HG03066 (cell line): ENCODE results near the gene A4GNT.
"Not testable (repeated sequence)": the region's sequence is repeated elsewhere in the genome, so short reads cannot be mapped to it uniquely, and the experiment has no call there.

Source experiments
- ATAC-seq: cut with Tn5 transposase; IDR thresholded peaks from one replicate; pipeline ENCODE4 v1.9.1; 2021; ENCODE audit warnings: low read depth; ENCODE audit not compliant: unreplicated experiment

Gene A4GNT

DNA sequence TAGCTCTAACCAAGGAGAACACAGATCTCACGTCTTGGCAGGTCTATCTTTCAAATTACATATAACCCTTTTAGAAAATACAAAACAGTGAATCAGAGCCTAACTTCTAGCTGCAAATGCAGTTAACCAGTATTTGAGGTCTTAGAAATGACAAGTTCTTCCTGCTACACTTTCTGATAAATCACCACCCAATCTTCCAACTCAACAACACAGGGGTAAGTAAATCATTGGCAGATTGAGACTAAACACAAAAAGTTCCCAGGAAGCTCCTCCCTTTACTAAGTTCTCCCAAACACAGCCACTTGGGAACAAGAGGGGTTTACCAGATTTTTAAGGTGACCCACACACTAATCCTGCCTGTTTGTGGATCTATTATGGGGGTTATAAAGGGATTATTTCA, at the start of gene A4GNT:
Gene A4GNT, minus strand, starts transcription at position 152 of the 400 bp plus-strand sequence. CDS start 1,134 bp downstream, outside the sequence.
- ATAC-seq, result no peak

DNA sequence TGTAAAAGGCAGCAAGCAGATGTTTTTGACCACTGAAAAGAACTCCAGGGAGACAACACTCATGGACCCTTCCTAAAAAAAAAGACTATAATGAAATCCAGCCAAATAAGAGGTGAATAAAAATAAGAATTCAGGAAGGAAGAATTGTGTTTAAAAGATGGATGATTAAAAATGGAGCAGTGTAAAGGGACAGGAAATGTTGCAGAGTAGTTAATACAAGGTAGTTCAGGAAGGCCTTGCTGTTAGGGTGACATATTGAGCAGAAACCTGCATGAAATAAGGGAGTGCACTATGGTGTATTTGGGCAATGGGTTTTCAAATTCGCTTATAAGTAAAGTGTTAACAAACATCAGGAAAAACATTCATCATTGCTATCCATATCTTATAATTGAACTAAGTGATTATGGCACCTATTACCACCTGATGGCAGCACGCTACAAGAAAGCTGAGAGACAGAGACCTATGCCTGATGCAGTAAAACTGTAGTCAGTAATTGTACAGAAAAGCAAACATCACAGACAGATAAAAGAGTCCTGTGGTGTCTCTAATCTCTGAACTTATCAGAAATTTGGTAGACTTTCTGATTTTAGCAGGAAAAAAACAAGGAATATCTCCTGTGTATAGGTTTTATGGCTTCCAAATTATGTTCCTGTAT, 48.3 kb upstream of the A4GNT start:
- ATAC-seq, result no peak

DNA sequence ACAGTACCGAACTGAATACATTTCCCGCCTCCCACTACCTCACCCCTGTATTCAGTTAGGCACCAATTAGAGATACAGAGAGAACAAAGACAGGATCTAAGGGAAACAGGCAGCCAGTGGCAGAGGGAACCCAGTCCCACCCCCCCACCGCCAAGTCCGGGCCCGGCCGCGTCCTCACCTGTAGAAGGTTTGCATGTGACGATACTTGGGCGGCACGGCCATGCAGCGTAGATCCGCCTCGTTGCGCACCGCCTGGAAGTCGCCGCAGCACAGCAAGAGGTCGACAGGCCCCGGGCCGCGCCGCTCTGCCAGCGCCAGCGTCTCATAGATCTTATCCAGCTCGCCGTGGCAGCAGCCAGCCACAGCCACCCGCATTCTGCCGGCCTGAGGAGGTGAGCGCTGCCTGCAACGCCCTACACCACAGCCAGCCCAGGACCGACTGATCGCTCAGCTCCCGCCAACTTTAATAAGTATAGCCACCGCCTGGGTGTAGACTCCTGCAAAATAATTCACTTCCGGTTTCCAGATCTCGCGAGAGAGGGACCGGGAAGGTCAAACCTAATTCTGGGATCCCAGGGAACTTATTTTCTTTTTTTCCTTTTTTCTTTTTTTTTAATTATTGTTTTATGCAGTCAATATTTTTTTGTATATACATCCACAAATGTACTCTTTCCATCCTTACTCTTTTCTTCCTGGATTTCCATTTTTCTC, 42.4 kb upstream of the A4GNT start, which contains the start of gene DBR1:
Gene DBR1, minus strand, starts transcription at position 501 of the 711 bp plus-strand sequence. Its CDS starts 126 bp downstream, at position 375.
- peak; percentile 95 for ATAC-seq

DNA sequence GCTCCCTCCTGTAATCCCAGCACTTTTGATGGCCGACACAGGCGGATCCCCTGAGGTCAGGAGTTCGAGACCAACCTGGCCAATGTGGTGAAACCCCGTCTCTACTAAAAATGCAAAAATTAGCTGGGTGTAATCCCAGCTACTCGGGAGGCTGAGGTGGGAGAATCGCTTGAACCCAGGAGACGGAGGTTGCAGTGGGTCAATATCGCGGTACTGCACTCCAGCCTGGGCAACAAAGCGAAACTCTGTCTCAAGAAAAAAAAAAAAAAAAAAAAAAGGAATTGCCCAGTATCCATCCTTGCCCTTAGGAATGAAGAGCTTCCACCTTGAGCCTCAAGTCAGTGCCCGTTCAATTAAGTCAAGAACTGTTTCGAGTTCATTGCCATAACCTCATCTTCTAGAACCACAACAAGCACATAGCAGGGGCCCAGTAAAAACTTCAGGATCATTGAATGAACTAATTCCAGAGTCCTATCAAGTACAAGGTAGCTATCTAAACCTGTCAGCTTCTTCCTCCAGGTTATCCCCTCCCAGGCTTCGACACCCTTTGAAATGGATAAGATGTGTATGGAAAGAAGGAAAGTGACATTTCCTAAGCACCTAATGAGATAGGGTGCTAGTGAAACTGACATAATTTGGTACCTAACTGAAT, 41.7 kb upstream of the A4GNT start:
- no peak for ATAC-seq

GRCh38 chr3:138172625-138173024, 40.4 kb upstream of the A4GNT start:
- no peak for ATAC-seq

- ATAC-seq, result no peak
These were observed 32.9 kb upstream of the A4GNT start for GRCh38 chr3:138165061-138165460.

- no peak for ATAC-seq
These were observed 25.6 kb upstream of the A4GNT start for GRCh38 chr3:138157743-138158142.

GRCh38 chr3:138154534-138154933, 22.3 kb upstream of the A4GNT start:
- no peak for ATAC-seq

GRCh38 chr3:138148503-138148902, 16.3 kb upstream of the A4GNT start:
- no peak for ATAC-seq

- ATAC-seq, result not testable (repeated sequence)
These were observed 10.0 kb upstream of the A4GNT start for GRCh38 chr3:138142181-138142580.

GRCh38 chr3:138140940-138141339, 8.8 kb upstream of the A4GNT start:
- ATAC-seq, result no peak

- no peak for ATAC-seq
These were observed 7.5 kb upstream of the A4GNT start for GRCh38 chr3:138139691-138140090.

- no peak for ATAC-seq
These were observed 5.7 kb upstream of the A4GNT start for GRCh38 chr3:138137861-138138260.

- ATAC-seq, result no peak
These were observed 4.0 kb upstream of the A4GNT start for GRCh38 chr3:138136201-138136600.

DNA sequence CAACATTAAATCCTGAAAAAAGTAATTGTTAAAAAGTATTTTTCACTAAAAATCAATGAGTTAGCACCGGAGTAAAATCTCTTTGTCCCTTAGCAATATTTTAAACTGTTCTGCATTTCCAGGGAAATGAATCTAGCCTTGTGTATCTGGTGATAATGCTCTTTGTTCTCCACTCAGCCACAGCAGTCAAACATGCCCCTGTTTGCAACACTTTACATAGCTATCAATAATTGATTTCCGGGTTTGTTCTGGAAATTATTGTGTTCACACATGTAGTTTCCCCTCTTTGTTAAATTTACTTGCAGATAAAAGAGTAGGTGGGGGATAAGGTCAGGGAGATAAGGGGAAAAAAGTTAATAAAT, 3.6 kb upstream of the A4GNT start:
- no peak for ATAC-seq

- no peak for ATAC-seq
These were observed 3.1 kb upstream of the A4GNT start for GRCh38 chr3:138135146-138135832.

DNA sequence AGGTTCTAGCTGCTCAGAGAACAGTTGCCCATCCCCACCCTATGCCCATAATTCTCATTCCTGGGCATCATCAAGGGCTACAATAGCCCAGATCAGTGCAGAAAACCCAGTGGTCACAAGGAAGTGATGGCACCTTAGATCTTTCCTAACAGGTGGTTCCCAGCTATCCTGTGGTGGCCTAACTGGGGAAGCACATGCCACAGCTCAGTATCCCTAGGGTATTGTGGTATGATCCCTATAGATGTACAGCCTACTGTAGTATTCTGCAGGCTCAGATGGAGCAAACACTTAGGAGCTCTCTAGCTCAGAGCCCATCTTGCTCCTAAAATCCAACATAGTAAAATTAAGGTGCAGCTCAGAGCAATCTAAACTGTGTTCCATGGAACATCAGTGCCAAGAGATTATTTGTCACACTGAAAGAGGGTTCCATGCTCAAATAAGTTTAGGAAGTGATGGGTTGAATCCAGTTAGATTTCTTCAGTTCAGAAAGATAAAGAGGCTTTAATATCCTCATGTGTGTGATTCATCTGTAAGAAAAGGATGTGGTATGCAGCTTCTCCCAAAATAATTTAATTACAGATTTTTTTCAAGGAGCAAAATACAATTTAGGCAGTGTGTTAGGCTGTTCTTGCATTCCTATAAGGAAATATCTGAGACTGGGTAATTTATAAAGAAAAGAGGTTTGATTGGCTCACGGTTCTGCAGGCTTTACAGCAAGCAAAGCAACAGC, 4.4 kb downstream of the A4GNT start:
- ATAC-seq, result no peak

DNA sequence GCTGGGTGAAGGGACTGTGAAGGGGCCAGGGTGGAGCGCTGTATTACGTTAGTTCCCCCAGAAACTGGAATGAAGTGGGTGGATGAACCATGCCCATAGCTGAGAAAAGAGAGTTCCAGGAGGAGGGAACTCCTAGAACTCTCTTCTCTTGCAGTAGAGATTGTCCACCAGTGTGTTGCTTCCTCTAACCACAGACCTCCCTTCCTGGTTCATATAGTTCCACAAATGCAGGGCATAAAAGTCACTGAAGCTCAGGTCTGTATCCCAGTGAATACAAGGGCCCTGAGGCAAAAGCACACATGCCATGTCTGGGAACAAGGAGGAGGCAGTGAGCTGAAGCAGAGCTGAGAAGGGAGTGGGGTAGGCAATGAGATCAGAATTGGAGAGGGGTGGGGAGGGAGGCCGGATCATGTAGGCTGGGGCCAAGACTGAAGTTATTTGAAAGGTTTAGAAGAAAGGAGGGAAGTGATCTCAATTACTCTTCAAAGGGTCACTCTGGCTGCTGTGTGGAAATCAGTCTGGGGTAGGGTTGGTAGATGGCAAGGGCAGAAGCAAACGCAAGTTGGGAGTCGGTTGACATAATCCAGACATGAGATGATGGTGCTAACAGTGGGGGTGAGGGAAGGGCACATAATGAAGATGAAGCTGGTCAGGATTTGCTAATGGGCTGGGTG, 6.5 kb downstream of the A4GNT start:
- ATAC-seq, result no peak

DNA sequence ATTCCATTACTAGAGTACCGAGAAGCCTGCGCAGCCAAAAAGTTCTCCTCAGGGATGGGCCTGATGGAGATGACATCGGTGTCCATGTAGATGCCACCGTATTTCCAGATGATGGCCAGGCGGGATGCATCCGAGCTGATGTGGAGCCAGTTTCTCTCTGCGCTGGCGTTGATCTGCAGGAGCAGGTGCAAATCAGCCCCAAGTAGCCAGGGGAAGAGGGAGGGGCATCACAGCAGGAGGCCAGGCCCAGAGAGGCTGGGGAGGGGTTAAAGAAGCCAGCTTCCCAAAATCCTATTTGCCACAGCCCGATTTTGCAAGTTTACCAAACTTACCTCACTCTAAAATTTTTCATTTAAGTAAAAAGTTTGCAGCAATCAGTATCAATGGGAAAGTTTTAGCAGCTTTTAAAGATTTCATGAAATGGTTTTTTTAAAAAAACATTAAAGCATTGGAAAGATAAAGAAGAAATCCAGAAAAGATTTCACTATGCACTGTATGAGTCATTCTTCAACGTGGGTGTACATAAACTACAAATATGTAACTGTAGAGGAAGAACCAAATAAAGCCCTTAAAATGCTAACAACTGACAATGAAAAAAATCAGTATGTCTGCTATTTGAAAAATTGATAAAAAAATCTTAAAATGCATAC, 7.4 kb downstream of the A4GNT start:
- no peak for ATAC-seq
